Measurements from ENCODE around the gene TMEM185B.

DNA sequence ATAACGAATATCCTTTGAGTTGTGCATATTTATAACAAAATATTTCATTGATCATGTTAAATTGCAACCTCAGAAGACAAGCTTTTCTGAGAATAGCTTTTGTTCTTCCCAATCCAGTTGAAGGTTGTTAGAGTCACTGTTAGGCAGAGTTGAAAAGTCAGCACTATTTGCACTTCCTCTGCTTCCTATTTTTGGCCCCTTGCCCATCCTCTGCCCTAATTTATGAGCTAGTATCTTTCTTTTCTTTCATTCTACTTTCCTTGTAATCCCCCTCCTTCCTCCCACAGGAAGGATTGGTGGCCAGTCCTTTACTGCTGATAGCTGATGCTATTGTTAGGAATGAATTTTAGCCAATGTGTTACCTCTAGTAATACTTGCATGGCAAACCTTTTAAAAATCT is 34.3 kb upstream of the TMEM185B start:
- no peak for TF ChIP-seq ZNF274 (IDR thresholded peaks at IDR 0.05; ENCODE audit: low read depth, low read length)
- TF ChIP-seq YY1 (IDR thresholded peaks at IDR 0.05; ENCODE audit: insufficient read depth, insufficient read length): no peak
- no peak for TF ChIP-seq SUZ12 (IDR thresholded peaks at IDR 0.05; ENCODE audit: extremely low read depth, insufficient read depth, insufficient read length)
